Measurements from ENCODE around the gene BRSK1. TPM values are rescaled to one million over a fixed set of nuclear protein-coding genes. Genes with fewer than 3 reads are reported as not detected.

BRSK1 gene
- total RNA-seq, 1 experiment from 2014 or later = 8.7 TPM

GRCh38 chr19:55339105-55339888 is 55.5 kb downstream of the BRSK1 start, which contains the start of gene KMT5C:
Gene KMT5C, plus strand, starts transcription at chr19:55339876. Its CDS starts 2,061 bp downstream, at chr19:55341937.
- H4K20me1 ChIP-seq (ENCODE audit: low read length) = no peaks in the 10 kb centered on the region
- H3K27ac ChIP-seq (ENCODE audit: low read length) = peak within 1 kb of the TSS; percentile 95
- TF ChIP-seq EZH2phosphoT487 (IDR thresholded peaks at IDR 0.05; ENCODE audit: borderline replicate concordance, low read length) = no peak
- TF ChIP-seq CTCF (conservative IDR thresholded peaks at IDR 0.05; ENCODE audit: low read depth, low read length) = peak; percentile 27; the same call in 1 of the 2 replicates
- H3K9ac ChIP-seq (ENCODE audit: low read length) = peak within 1 kb of the TSS; percentile 88
- H3K9me3 ChIP-seq (ENCODE audit: low read length) = no peaks in the 10 kb centered on the region
- no peaks in the 10 kb centered on the region for H3F3A ChIP-seq (ENCODE audit: low read length, unreplicated experiment)
- ATAC-seq (peak; percentile 86), DNase-seq (peak; percentile 100)
- no peaks in the 10 kb centered on the region for H3K36me3 ChIP-seq (ENCODE audit: low read depth, low read length)
- H2AFZ ChIP-seq (ENCODE audit: low read length) = peak within 1 kb of the TSS; percentile 72
- ChIA-PET POLR2A (ENCODE audit: unreplicated experiment) (interaction anchor here (0.5 to 1.8 kb wide), 19 partner anchors 11 to 1495 kb away, joined by 3 to 9 read pairs (median 4); partner anchors contain the start of genes BRSK1, HSPBP1, ISOC2 and PPP6R1), CTCF (interaction anchor here (0.6 to 1.5 kb wide), 7 partner anchors 9 to 45 kb away, joined by 3 to 9 read pairs (median 5); partner anchors contain the start of gene TMEM238)
- H3K27me3 ChIP-seq (ENCODE audit: low read length) = no peaks in the 10 kb centered on the region
- H3K4me3 ChIP-seq (ENCODE audit: low read length) = peak within 1 kb of the TSS; percentile 80
- no TSS peak for BruUV-seq (replicated peaks)
- H3K79me2 ChIP-seq (ENCODE audit: low read length) = peaks cover 11% of the 10 kb centered on the region
- peak within 1 kb of the TSS; percentile 97 for H3K4me2 ChIP-seq (ENCODE audit: low read length)
- intact Hi-C loops (cut with micrococcal nuclease) = loop anchor here (1.0 to 5.0 kb wide), 4 partner anchors 16 to 127 kb away; partner anchors contain the start of genes COX6B2, RPL28 and TMEM238
- peaks cover 19% of the 10 kb centered on the region for H3K4me1 ChIP-seq (ENCODE audit: insufficient read depth, low read length)
- no peaks in the 10 kb centered on the region for H3K9me2 ChIP-seq (replicated peaks; ENCODE audit: low read length)

- Histone ChIP-seq H3K4me2 (ENCODE audit: low read length) (peak overlapping the region; percentile 97), H3K9me2 (replicated peaks; ENCODE audit: low read length) (no peaks in the 10 kb centered on the region), H3K9ac (ENCODE audit: low read length) (peak overlapping the region; percentile 88), H3K9me3 (ENCODE audit: low read length) (no peaks in the 10 kb centered on the region), H3K4me1 (ENCODE audit: insufficient read depth, low read length) (peaks cover 19% of the 10 kb centered on the region), H2AFZ (ENCODE audit: low read length) (no peak overlapping the region; the same call in 1 of the 2 replicates), H3K27ac (ENCODE audit: low read length) (peak overlapping the region; percentile 38), H3K36me3 (ENCODE audit: low read depth, low read length) (no peaks in the 10 kb centered on the region), H3K27me3 (ENCODE audit: low read length) (no peaks in the 10 kb centered on the region), H3F3A (ENCODE audit: low read length, unreplicated experiment) (no peaks in the 10 kb centered on the region), H3K4me3 (ENCODE audit: low read length) (peak overlapping the region; percentile 80), H4K20me1 (ENCODE audit: low read length) (no peaks in the 10 kb centered on the region), H3K79me2 (ENCODE audit: low read length) (peaks cover 11% of the 10 kb centered on the region)
- CTCF ChIA-PET = interaction anchor here (0.6 to 1.2 kb wide), 6 partner anchors 8 to 44 kb away, joined by 3 to 9 read pairs (median 5); partner anchors contain the start of gene TMEM238
- DNase-seq = no peak
- TF ChIP-seq EZH2phosphoT487 (IDR thresholded peaks at IDR 0.05; ENCODE audit: borderline replicate concordance, low read length) = no peak
- no peak for TF ChIP-seq CTCF (conservative IDR thresholded peaks at IDR 0.05; ENCODE audit: low read depth, low read length)
- BruUV-seq (replicated peaks) = no TSS peak
- ATAC-seq = no peak
- intact Hi-C loops (cut with micrococcal nuclease) = loop anchor here (1.0 to 5.0 kb wide), 4 partner anchors 15 to 128 kb away; partner anchors contain the start of genes COX6B2, RPL28 and TMEM238
- POLR2A ChIA-PET (ENCODE audit: unreplicated experiment) = interaction anchor here (0.5 to 1.8 kb wide), 10 partner anchors 10 to 1073 kb away, joined by 3 to 8 read pairs (median 4); partner anchors contain the start of genes PPP6R1, TMEM238 and UBE2S
Measured at GRCh38 chr19:55339889-55340783, 56.3 kb downstream of the BRSK1 start.

Measured in PC-3 (cell line).